ENCODE results near the gene XPNPEP2. TPM values are rescaled to one million over a fixed set of nuclear protein-coding genes. Genes with fewer than 3 reads are reported as not detected.

Gene XPNPEP2
- total RNA-seq, 1 experiment from 2014 or later = not detected

- Histone ChIP-seq H2AFZ (ENCODE audit: low read length) (no peak overlapping the region), H3K9me3 (ENCODE audit: low read length) (no peaks in the 10 kb centered on the region), H3K4me3 (ENCODE audit: low read length) (no peak overlapping the region), H3K79me2 (ENCODE audit: low read length) (no peaks in the 10 kb centered on the region), H3K4me1 (ENCODE audit: insufficient read depth, low read length) (peaks cover 12% of the 10 kb centered on the region), H3K36me3 (ENCODE audit: low read depth, low read length) (no peaks in the 10 kb centered on the region), H3F3A (ENCODE audit: low read length, unreplicated experiment) (no peaks in the 10 kb centered on the region), H4K20me1 (ENCODE audit: low read length) (no peaks in the 10 kb centered on the region), H3K9ac (ENCODE audit: low read length) (no peak overlapping the region), H3K4me2 (ENCODE audit: low read length) (no peak overlapping the region), H3K9me2 (replicated peaks; ENCODE audit: low read length) (no peaks in the 10 kb centered on the region), H3K27me3 (ENCODE audit: low read length) (no peaks in the 10 kb centered on the region), H3K27ac (ENCODE audit: low read length) (no peak overlapping the region)
- ChIA-PET CTCF (no interaction called here), POLR2A (ENCODE audit: unreplicated experiment) (no interaction called here)
- ATAC-seq (no peak), DNase-seq (no peak)
- TF ChIP-seq EZH2 (IDR thresholded peaks at IDR 0.05; ENCODE audit: low read length, unreplicated experiment) (no peak), EZH2phosphoT487 (IDR thresholded peaks at IDR 0.05; ENCODE audit: borderline replicate concordance, low read length) (no peak)
- TF ChIP-seq, protein P1, sequence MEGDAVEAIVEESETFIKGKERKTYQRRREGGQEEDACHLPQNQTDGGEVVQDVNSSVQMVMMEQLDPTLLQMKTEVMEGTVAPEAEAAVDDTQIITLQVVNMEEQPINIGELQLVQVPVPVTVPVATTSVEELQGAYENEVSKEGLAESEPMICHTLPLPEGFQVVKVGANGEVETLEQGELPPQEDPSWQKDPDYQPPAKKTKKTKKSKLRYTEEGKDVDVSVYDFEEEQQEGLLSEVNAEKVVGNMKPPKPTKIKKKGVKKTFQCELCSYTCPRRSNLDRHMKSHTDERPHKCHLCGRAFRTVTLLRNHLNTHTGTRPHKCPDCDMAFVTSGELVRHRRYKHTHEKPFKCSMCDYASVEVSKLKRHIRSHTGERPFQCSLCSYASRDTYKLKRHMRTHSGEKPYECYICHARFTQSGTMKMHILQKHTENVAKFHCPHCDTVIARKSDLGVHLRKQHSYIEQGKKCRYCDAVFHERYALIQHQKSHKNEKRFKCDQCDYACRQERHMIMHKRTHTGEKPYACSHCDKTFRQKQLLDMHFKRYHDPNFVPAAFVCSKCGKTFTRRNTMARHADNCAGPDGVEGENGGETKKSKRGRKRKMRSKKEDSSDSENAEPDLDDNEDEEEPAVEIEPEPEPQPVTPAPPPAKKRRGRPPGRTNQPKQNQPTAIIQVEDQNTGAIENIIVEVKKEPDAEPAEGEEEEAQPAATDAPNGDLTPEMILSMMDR (conservative IDR thresholded peaks at IDR 0.05; ENCODE audit: low read depth, low read length) = no peak
- intact Hi-C loops (cut with micrococcal nuclease) = no loop called here
- no TSS peak for BruUV-seq (replicated peaks)
Observed at GRCh38 chrX:129779086-129779672, 40.4 kb downstream of the XPNPEP2 start.

- ChIA-PET POLR2A (ENCODE audit: unreplicated experiment) (no interaction called here), CTCF (no interaction called here)
- H3K27ac ChIP-seq (ENCODE audit: low read length) = no peak within 1 kb of the TSS
- peaks cover 12% of the 10 kb centered on the region for H3K4me1 ChIP-seq (ENCODE audit: insufficient read depth, low read length)
- no TSS peak for BruUV-seq (replicated peaks)
- H3K79me2 ChIP-seq (ENCODE audit: low read length) = no peaks in the 10 kb centered on the region
- no peaks in the 10 kb centered on the region for H4K20me1 ChIP-seq (ENCODE audit: low read length)
- DNase-seq (no peak), ATAC-seq (no peak)
- no peak within 1 kb of the TSS for H2AFZ ChIP-seq (ENCODE audit: low read length)
- no peaks in the 10 kb centered on the region for H3F3A ChIP-seq (ENCODE audit: low read length, unreplicated experiment)
- H3K4me2 ChIP-seq (ENCODE audit: low read length) = no peak within 1 kb of the TSS
- H3K9ac ChIP-seq (ENCODE audit: low read length) = no peak within 1 kb of the TSS
- no peaks in the 10 kb centered on the region for H3K9me2 ChIP-seq (replicated peaks; ENCODE audit: low read length)
- no peaks in the 10 kb centered on the region for H3K36me3 ChIP-seq (ENCODE audit: low read depth, low read length)
- TF ChIP-seq EZH2 (IDR thresholded peaks at IDR 0.05; ENCODE audit: low read length, unreplicated experiment) (no peak), EZH2phosphoT487 (IDR thresholded peaks at IDR 0.05; ENCODE audit: borderline replicate concordance, low read length) (no peak)
- TF ChIP-seq, protein P1 (conservative IDR thresholded peaks at IDR 0.05; ENCODE audit: low read depth, low read length) = no peak
- H3K27me3 ChIP-seq (ENCODE audit: low read length) = no peaks in the 10 kb centered on the region
- intact Hi-C loops (cut with micrococcal nuclease) = no loop called here
- H3K4me3 ChIP-seq (ENCODE audit: low read length) = no peak within 1 kb of the TSS
- no peaks in the 10 kb centered on the region for H3K9me3 ChIP-seq (ENCODE audit: low read length)
Observed at GRCh38 chrX:129779747-129780146, 41.0 kb downstream of the XPNPEP2 start, which contains the start of gene SASH3. SASH3 (plus strand) TSS chrX:129779949; CDS start chrX:129780098, 149 bp downstream.

- no peaks in the 10 kb centered on the region for H3K27me3 ChIP-seq (ENCODE audit: low read length)
- H3F3A ChIP-seq (ENCODE audit: low read length, unreplicated experiment) = no peaks in the 10 kb centered on the region
- ChIA-PET CTCF (no interaction called here), POLR2A (ENCODE audit: unreplicated experiment) (no interaction called here)
- no peaks in the 10 kb centered on the region for H3K36me3 ChIP-seq (ENCODE audit: low read depth, low read length)
- BruUV-seq (replicated peaks) = no TSS peak
- TF ChIP-seq EZH2phosphoT487 (IDR thresholded peaks at IDR 0.05; ENCODE audit: borderline replicate concordance, low read length) = no peak
- TF ChIP-seq EZH2 (IDR thresholded peaks at IDR 0.05; ENCODE audit: low read length, unreplicated experiment) = no peak
- H3K79me2 ChIP-seq (ENCODE audit: low read length) = no peaks in the 10 kb centered on the region
- no peak overlapping the region for H3K4me2 ChIP-seq (ENCODE audit: low read length)
- H3K9me3 ChIP-seq (ENCODE audit: low read length) = no peaks in the 10 kb centered on the region
- intact Hi-C loops (cut with micrococcal nuclease) = no loop called here
- ATAC-seq = no peak
- H3K4me3 ChIP-seq (ENCODE audit: low read length) = no peak overlapping the region
- H3K27ac ChIP-seq (ENCODE audit: low read length) = no peak overlapping the region
- peaks cover 12% of the 10 kb centered on the region for H3K4me1 ChIP-seq (ENCODE audit: insufficient read depth, low read length)
- no peak overlapping the region for H2AFZ ChIP-seq (ENCODE audit: low read length)
- H3K9me2 ChIP-seq (replicated peaks; ENCODE audit: low read length) = no peaks in the 10 kb centered on the region
- H4K20me1 ChIP-seq (ENCODE audit: low read length) = no peaks in the 10 kb centered on the region
- H3K9ac ChIP-seq (ENCODE audit: low read length) = no peak overlapping the region
- no peak for DNase-seq
Observed at GRCh38 chrX:129780441-129781105, 41.8 kb downstream of the XPNPEP2 start.
